Keratinocyte (primary cell): ENCODE data around the gene JPT2. TPM values are rescaled to one million over a fixed set of nuclear protein-coding genes. Genes with fewer than 3 reads are reported as not detected.

Experiments used
- DNase-seq: peaks from one replicate; pipeline ENCODE4 v3.0.0-alpha.2; 2011; ENCODE audit warnings: low read depth, missing footprints, low spot score
- FAIRE-seq: peaks from 2 replicates; lab custom pipeline; 2011; peaks lifted over from hg19 to GRCh38; lab: Jason Lieb, UNC
- H2AFZ ChIP-seq: 2 replicates; pipeline ENCODE4 v1.6.0; 2012; ENCODE audit warnings: low read length, control low read depth, inconsistent platforms; ENCODE audit not compliant: control insufficient read depth
- H3K27ac ChIP-seq: 2 replicates; pipeline ENCODE4 v1.5.1; 2011; ENCODE audit warnings: low read length; ENCODE audit not compliant: control insufficient read depth, insufficient read depth
- H3K27me3 ChIP-seq: 3 replicates; pipeline ENCODE4 v1.6.0; 2011; ENCODE audit warnings: low read length; ENCODE audit not compliant: control insufficient read depth, insufficient read depth; ENCODE audit errors: extremely low read depth
- H3K36me3 ChIP-seq, 2 experiments: 2 replicates in 1 of 2; 3 replicates in 1 of 2; pipeline ENCODE4 v1.5.1; 2011; ENCODE audit warnings: low read length in 2 of 2, mild to moderate bottlenecking in 1 of 2; ENCODE audit not compliant: control insufficient read depth in 2 of 2, insufficient read depth in 2 of 2; ENCODE audit errors: extremely low read depth in 1 of 2
- H3K4me1 ChIP-seq: 3 replicates; pipeline ENCODE4 v1.5.1; 2011; ENCODE audit warnings: low read length; ENCODE audit not compliant: control insufficient read depth, insufficient read depth; ENCODE audit errors: extremely low read depth
- H3K4me2 ChIP-seq: 3 replicates; pipeline ENCODE4 v1.6.0; 2011; ENCODE audit warnings: low read depth, low read length; ENCODE audit not compliant: control insufficient read depth, insufficient read depth; ENCODE audit errors: extremely low read depth
- H3K4me3 ChIP-seq, 3 experiments: fragments of 200-600 bp in 1 of 3; sonication (generic) in 1 of 3; 2 replicates in 2 of 3; 3 replicates in 1 of 3; pipeline ENCODE4 v1.5.1; 2011 to 2016; ENCODE audit warnings: low read length in 3 of 3, mild to moderate bottlenecking in 3 of 3, control low read depth in 2 of 3, inconsistent platforms in 1 of 3, low read depth in 1 of 3, mixed read lengths in 1 of 3, mixed run types in 1 of 3, moderate library complexity in 1 of 3; ENCODE audit not compliant: control insufficient read depth in 2 of 3, insufficient read depth in 2 of 3; ENCODE audit errors: extremely low read depth in 1 of 3
- H3K79me2 ChIP-seq: 2 replicates; pipeline ENCODE4 v1.6.0; 2012; ENCODE audit warnings: low read length; ENCODE audit not compliant: control insufficient read depth, insufficient read depth
- H3K9ac ChIP-seq: 3 replicates; pipeline ENCODE4 v1.6.0; 2011; ENCODE audit warnings: low read length; ENCODE audit not compliant: control insufficient read depth, insufficient read depth; ENCODE audit errors: extremely low read depth
- H3K9me1 ChIP-seq: 3 replicates; pipeline ENCODE4 v1.6.0; 2011; ENCODE audit warnings: low read length; ENCODE audit not compliant: control insufficient read depth, insufficient read depth; ENCODE audit errors: extremely low read depth
- H3K9me3 ChIP-seq: 2 replicates; pipeline ENCODE4 v1.5.1; 2012; ENCODE audit warnings: low read depth, low read length; ENCODE audit not compliant: control insufficient read depth
- H4K20me1 ChIP-seq: 3 replicates; pipeline ENCODE4 v1.6.0; 2011; ENCODE audit warnings: low read length; ENCODE audit not compliant: control insufficient read depth, insufficient read depth; ENCODE audit errors: extremely low read depth
- EZH2 ChIP-seq: IDR thresholded peaks from one replicate; pipeline ENCODE4 v1.6.1; 2012; ENCODE audit warnings: inconsistent platforms, mild to moderate bottlenecking, low read length, moderate library complexity
- dilution Hi-C: fragments of 300-500 bp; cut with MboI; formaldehyde crosslinking; loops from one replicate; pipeline ENCODE4 v1.7.0; 2020; ENCODE audit warnings: low sequenced_read_pairs; ENCODE audit not compliant: extremely low pct_ligation_motif_present
- polyA plus RNA-seq, 5 experiments: library from polyadenylated mRNA; depleted of rRNA in 3 of 5; stranded (reverse) in 3 of 5; stranded (forward) in 1 of 5; unstranded in 1 of 5; fragments of >200 nt; gene quantifications; 1 replicate in 1 of 5; 2 replicates in 3 of 5; 3 replicates in 1 of 5; pipeline versions ENCODE4 v1.2.1 to v1.2.3, GENCODE V29; 2011 to 2012; ENCODE audit warnings: missing spikeins in 2 of 5, low read depth in 1 of 5, low replicate concordance in 1 of 5
- TF ChIP-seq, protein P1 (sequence below), 3 experiments: IDR thresholded peaks in 1 of 3; conservative IDR thresholded peaks in 1 of 3; optimal IDR thresholded peaks in 1 of 3; 2 replicates in 2 of 3; 3 replicates in 1 of 3; pipeline versions ENCODE3 to v1.5.1; 2011; ENCODE audit warnings: low read length in 3 of 3, mild to moderate bottlenecking in 3 of 3, moderate library complexity in 2 of 3, control low read depth in 1 of 3, inconsistent platforms in 1 of 3; ENCODE audit not compliant: insufficient read depth in 2 of 3; ENCODE audit errors: extremely low read depth in 1 of 3

Gene JPT2
- polyA plus RNA-seq, 1 donor (not counting 4 experiments of a cell fraction or from before 2014, with no cell fraction given), result 166 TPM

- no peak overlapping the region for H3K4me3 ChIP-seq
- H3K9me1 ChIP-seq, result no peaks in the 10 kb centered on the region
- H3K4me1 ChIP-seq, result no peaks in the 10 kb centered on the region
- no peaks in the 10 kb centered on the region for H4K20me1 ChIP-seq
- no peak overlapping the region for H3K4me2 ChIP-seq
- peaks cover 16% of the 10 kb centered on the region for H3K79me2 ChIP-seq
- peaks cover 35 to 49% of the 10 kb centered on the region in 2 experiments for H3K36me3 ChIP-seq
- no peak overlapping the region for H2AFZ ChIP-seq
- dilution Hi-C loops, result no loop called here
- no peak overlapping the region for H3K9ac ChIP-seq
- no peak for TF ChIP-seq EZH2
- TF ChIP-seq, protein P1, sequence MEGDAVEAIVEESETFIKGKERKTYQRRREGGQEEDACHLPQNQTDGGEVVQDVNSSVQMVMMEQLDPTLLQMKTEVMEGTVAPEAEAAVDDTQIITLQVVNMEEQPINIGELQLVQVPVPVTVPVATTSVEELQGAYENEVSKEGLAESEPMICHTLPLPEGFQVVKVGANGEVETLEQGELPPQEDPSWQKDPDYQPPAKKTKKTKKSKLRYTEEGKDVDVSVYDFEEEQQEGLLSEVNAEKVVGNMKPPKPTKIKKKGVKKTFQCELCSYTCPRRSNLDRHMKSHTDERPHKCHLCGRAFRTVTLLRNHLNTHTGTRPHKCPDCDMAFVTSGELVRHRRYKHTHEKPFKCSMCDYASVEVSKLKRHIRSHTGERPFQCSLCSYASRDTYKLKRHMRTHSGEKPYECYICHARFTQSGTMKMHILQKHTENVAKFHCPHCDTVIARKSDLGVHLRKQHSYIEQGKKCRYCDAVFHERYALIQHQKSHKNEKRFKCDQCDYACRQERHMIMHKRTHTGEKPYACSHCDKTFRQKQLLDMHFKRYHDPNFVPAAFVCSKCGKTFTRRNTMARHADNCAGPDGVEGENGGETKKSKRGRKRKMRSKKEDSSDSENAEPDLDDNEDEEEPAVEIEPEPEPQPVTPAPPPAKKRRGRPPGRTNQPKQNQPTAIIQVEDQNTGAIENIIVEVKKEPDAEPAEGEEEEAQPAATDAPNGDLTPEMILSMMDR (optimal IDR thresholded peaks at IDR 0.05 in 1 of 3, IDR thresholded peaks at IDR 0.05 in 1 of 3, conservative IDR thresholded peaks at IDR 0.05 in 1 of 3; ENCODE audit: extremely low read depth in 1 of 3, insufficient read depth in 2 of 3, low read length in 3 of 3), result no peak
- no peak overlapping the region for H3K27ac ChIP-seq
- DNase-seq (no peak), FAIRE-seq (no peak)
- H3K27me3 ChIP-seq, result no peaks in the 10 kb centered on the region
- no peaks in the 10 kb centered on the region for H3K9me3 ChIP-seq
Measured at GRCh38 chr16:1637526-1637925, 40.6 kb upstream of the JPT2 start.

DNA sequence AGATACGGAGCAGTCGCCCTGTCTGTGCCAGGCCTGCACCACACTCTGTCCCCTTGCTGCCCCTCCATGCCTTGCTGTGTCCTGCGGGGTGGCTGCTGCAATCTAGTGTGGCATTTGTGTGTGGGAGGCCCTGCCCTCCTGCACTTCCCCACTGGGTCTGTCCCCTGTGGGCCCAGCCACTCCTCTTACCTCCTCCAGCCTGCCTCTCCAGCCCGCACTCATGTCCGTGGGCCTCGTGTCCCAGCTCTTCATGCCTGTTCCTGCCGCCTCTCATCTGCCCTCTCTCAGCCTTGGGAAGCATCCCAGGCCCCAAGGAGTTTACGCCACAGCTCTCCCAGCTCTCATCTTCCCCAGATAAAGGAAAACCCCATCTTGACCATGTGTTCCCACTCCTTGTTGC lies 39.3 kb upstream of the JPT2 start:
- Histone ChIP-seq H3K9me1 (no peaks in the 10 kb centered on the region), H3K4me3 (no peak overlapping the region), H3K9ac (no peak overlapping the region), H3K79me2 (peaks cover 11% of the 10 kb centered on the region), H3K36me3 (peaks cover 31 to 41% of the 10 kb centered on the region in 2 experiments), H3K9me3 (no peaks in the 10 kb centered on the region), H2AFZ (no peak overlapping the region), H4K20me1 (no peaks in the 10 kb centered on the region), H3K4me1 (no peaks in the 10 kb centered on the region), H3K27ac (no peak overlapping the region), H3K27me3 (no peaks in the 10 kb centered on the region), H3K4me2 (no peak overlapping the region)
- FAIRE-seq (no peak), DNase-seq (no peak)
- dilution Hi-C loops, result no loop called here
- TF ChIP-seq EZH2, result no peak
- TF ChIP-seq, protein P1 (optimal IDR thresholded peaks at IDR 0.05 in 1 of 3, IDR thresholded peaks at IDR 0.05 in 1 of 3, conservative IDR thresholded peaks at IDR 0.05 in 1 of 3; ENCODE audit: extremely low read depth in 1 of 3, insufficient read depth in 2 of 3, low read length in 3 of 3), result no peak
